Stimulated activated CD8-positive, alpha-beta memory T cell treated with anti-CD3 and anti-CD28 coated beads, Interleukin-12 subunit alpha, Interleukin-12 subunit beta, amount 100 ng/mL, for 24 hours (primary cell): ENCODE results near the gene OR8A1.

Source experiments
- DNase-seq: peaks from one replicate; pipeline ENCODE4 v3.0.0-alpha.2; 2020; ENCODE audit errors: extremely low read depth

The OR8A1 gene

GRCh38 chr11:124569697-124570096 lies at the start of gene OR8A1:
Gene OR8A1, plus strand, starts transcription at chr11:124569997. Its CDS starts 123 bp downstream, at chr11:124570120.
- no peak for DNase-seq

GRCh38 chr11:124520550-124520854 lies 49.3 kb upstream of the OR8A1 start:
- no peak for DNase-seq

GRCh38 chr11:124533626-124534025 lies 36.2 kb upstream of the OR8A1 start:
- no peak for DNase-seq

GRCh38 chr11:124534051-124534450 lies 35.7 kb upstream of the OR8A1 start:
- no peak for DNase-seq

- DNase-seq, result no peak
Observed at GRCh38 chr11:124535552-124536232, 34.1 kb upstream of the OR8A1 start.

GRCh38 chr11:124536520-124536919 lies 33.3 kb upstream of the OR8A1 start:
- DNase-seq, result no peak

- no peak for DNase-seq
Observed at GRCh38 chr11:124538019-124538418, 31.8 kb upstream of the OR8A1 start.

GRCh38 chr11:124541204-124541603 lies 28.6 kb upstream of the OR8A1 start:
- DNase-seq, result no peak

- DNase-seq, result no peak
Observed at GRCh38 chr11:124543145-124543544, 26.7 kb upstream of the OR8A1 start.

GRCh38 chr11:124543554-124543953 lies 26.2 kb upstream of the OR8A1 start, which contains the start of gene OR8B12:
Gene OR8B12, minus strand, starts transcription at chr11:124543654. Its CDS starts 0 bp downstream, at chr11:124543654.
- no peak for DNase-seq

- DNase-seq, result no peak
Observed at GRCh38 chr11:124551189-124551588, 18.6 kb upstream of the OR8A1 start.

- no peak for DNase-seq
Observed at GRCh38 chr11:124551987-124552386, 17.8 kb upstream of the OR8A1 start.

- no peak for DNase-seq
Observed at GRCh38 chr11:124556828-124557227, 13.0 kb upstream of the OR8A1 start.

GRCh38 chr11:124570160-124570559 lies 363 bp downstream of the OR8A1 start:
- no peak for DNase-seq

- no peak for DNase-seq
Observed at GRCh38 chr11:124577716-124578427, 8.1 kb downstream of the OR8A1 start.

GRCh38 chr11:124578761-124579160 lies 9.0 kb downstream of the OR8A1 start:
- DNase-seq, result no peak

GRCh38 chr11:124581817-124582216 lies 12.0 kb downstream of the OR8A1 start:
- no peak for DNase-seq

GRCh38 chr11:124582565-124582964 lies 12.8 kb downstream of the OR8A1 start:
- no peak for DNase-seq

GRCh38 chr11:124583781-124584180 lies 14.0 kb downstream of the OR8A1 start:
- no peak for DNase-seq

GRCh38 chr11:124584681-124585372 lies 15.0 kb downstream of the OR8A1 start:
- no peak for DNase-seq

- DNase-seq, result no peak
Observed at GRCh38 chr11:124586238-124586860, 16.6 kb downstream of the OR8A1 start.

GRCh38 chr11:124591430-124591829 lies 21.6 kb downstream of the OR8A1 start:
- DNase-seq, result no peak
